GM18870 (cell line): Measurements from ENCODE around the gene LACTB.

Source experiments
- ATAC-seq: cut with Tn5 transposase; IDR thresholded peaks from one replicate; pipeline ENCODE4 v1.9.1; 2021; ENCODE audit warnings: moderate library complexity; ENCODE audit not compliant: unreplicated experiment

The LACTB gene

GRCh38 chr15:63122002-63122875 is 578 bp downstream of the LACTB start:
- peak; percentile 68 for ATAC-seq

GRCh38 chr15:63124506-63124905 is 2.8 kb downstream of the LACTB start:
- ATAC-seq: no peak

GRCh38 chr15:63126726-63127125 is 5.1 kb downstream of the LACTB start:
- no peak for ATAC-seq

GRCh38 chr15:63133786-63134185 is 12.1 kb downstream of the LACTB start:
- no peak for ATAC-seq

GRCh38 chr15:63134245-63134985 is 12.8 kb downstream of the LACTB start:
- ATAC-seq: no peak

GRCh38 chr15:63135281-63135680 is 13.6 kb downstream of the LACTB start:
- ATAC-seq: no peak

- no peak for ATAC-seq
These were observed 14.1 kb downstream of the LACTB start for GRCh38 chr15:63135804-63136203.

GRCh38 chr15:63136742-63137141 is 15.1 kb downstream of the LACTB start:
- ATAC-seq: no peak

GRCh38 chr15:63140936-63141335 is 19.3 kb downstream of the LACTB start:
- no peak for ATAC-seq

GRCh38 chr15:63145426-63145825 is 23.8 kb downstream of the LACTB start:
- ATAC-seq: no peak

GRCh38 chr15:63146684-63147083 is 25.0 kb downstream of the LACTB start:
- no peak for ATAC-seq

- ATAC-seq: no peak
These were observed 30.0 kb downstream of the LACTB start for GRCh38 chr15:63151665-63152064.

- ATAC-seq: no peak
These were observed 33.8 kb downstream of the LACTB start for GRCh38 chr15:63155486-63155885.

GRCh38 chr15:63156086-63156710 is 34.5 kb downstream of the LACTB start:
- ATAC-seq: no peak

GRCh38 chr15:63156755-63157117 is 35.1 kb downstream of the LACTB start:
- ATAC-seq: peak; percentile 11

GRCh38 chr15:63157118-63157843 is 35.6 kb downstream of the LACTB start, which contains the start of gene RPS27L:
RPS27L (minus strand) TSS chr15:63157477; CDS start chr15:63157405, 72 bp downstream.
- ATAC-seq: peak; percentile 74

- no peak for ATAC-seq
These were observed 36.3 kb downstream of the LACTB start for GRCh38 chr15:63157891-63158431.

- no peak for ATAC-seq
These were observed 39.0 kb downstream of the LACTB start for GRCh38 chr15:63160638-63161037.

- no peak for ATAC-seq
These were observed 41.6 kb downstream of the LACTB start for GRCh38 chr15:63163217-63163616.

GRCh38 chr15:63165166-63165859 is 43.7 kb downstream of the LACTB start:
- ATAC-seq: no peak
